GDM1 (cell line): ENCODE measurements around the gene VCP.

ENCODE experiments used
- DNase-seq: peaks from one replicate; lab custom pipeline; 2025; lab: John Stamatoyannopoulos, UW

Gene VCP

DNA sequence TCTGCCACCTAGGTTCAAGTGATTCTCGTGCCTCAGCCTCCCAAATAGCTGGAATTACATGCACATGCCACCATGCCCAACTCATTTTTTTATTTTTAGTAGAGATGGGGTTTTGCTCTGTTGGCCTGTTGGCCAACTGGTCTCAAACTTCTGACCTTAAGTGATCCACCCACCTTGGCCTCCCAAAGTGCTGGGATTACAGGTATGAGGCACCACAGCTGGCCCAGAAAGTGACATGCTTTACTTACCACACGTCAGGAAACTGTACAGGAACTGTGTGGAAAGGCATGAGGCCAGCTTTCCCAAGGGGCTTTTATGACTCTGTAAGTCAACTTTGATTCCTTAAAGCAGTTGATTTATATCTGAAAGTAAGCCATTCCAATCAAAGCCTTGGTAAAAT is 57.9 kb downstream of the VCP start:
- no peak for DNase-seq

DNA sequence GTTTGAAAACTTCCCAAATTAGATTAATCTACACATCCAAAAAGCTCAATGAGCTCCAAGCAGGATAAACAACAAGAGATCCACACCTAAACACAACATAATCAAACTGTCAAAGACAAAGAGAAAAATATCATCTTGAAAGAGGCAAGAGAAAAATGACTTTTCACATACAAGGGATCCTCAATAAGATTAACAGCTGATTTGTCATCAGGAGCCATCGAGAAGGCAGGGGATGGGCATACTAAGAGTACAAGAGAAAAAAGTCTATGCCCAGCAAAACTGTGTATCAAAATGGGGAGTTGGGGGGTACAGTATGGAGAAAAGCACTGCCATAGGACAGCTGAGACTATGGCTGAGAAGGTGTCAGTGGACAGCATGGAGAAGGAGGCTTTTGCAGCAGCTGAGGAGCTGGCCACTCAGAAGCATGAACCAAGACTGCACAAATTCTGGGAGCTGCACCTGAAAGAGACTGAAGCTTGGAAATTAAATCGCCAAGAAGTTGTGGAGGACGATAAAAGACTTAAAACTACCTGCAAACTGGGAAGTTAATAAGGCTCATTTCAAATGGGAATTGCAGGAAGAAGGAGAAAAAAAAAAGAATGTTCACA is 62.0 kb downstream of the VCP start:
- DNase-seq: no peak
